NCI-H2029 (cell line): ENCODE data around the gene MAST2.
"Not testable (repeated sequence)": the region's sequence is repeated elsewhere in the genome, so short reads cannot be mapped to it uniquely, and the experiment has no call there.

Experiments
- DNase-seq: peaks from one replicate; lab custom pipeline; 2025; lab: John Stamatoyannopoulos, UW

The MAST2 gene

GRCh38 chr1:45894331-45894730 lies 90.9 kb downstream of the MAST2 start:
- DNase-seq: no peak

GRCh38 chr1:45894921-45895320 lies 91.5 kb downstream of the MAST2 start:
- no peak for DNase-seq

GRCh38 chr1:45895406-45895805 lies 92.0 kb downstream of the MAST2 start:
- no peak for DNase-seq

- DNase-seq: no peak
Measured at GRCh38 chr1:45906883-45907282, 103.5 kb downstream of the MAST2 start.

- DNase-seq: no peak
Measured at GRCh38 chr1:45908611-45909140, 105.3 kb downstream of the MAST2 start.

GRCh38 chr1:45911634-45912033 lies 108.2 kb downstream of the MAST2 start:
- DNase-seq: no peak

- DNase-seq: no peak
Measured at GRCh38 chr1:45913183-45913683, 109.8 kb downstream of the MAST2 start.

GRCh38 chr1:45913731-45914501 lies 110.5 kb downstream of the MAST2 start:
- no peak for DNase-seq

- no peak for DNase-seq
Measured at GRCh38 chr1:45914836-45915235, 111.4 kb downstream of the MAST2 start.

GRCh38 chr1:45922374-45922773 lies 119.0 kb downstream of the MAST2 start:
- no peak for DNase-seq

- DNase-seq: no peak
Measured at GRCh38 chr1:45922813-45923212, 119.4 kb downstream of the MAST2 start.

- DNase-seq: no peak
Measured at GRCh38 chr1:45923343-45923742, 119.9 kb downstream of the MAST2 start.

GRCh38 chr1:45924736-45925135 lies 121.3 kb downstream of the MAST2 start:
- DNase-seq: no peak

GRCh38 chr1:45925728-45926287 lies 122.4 kb downstream of the MAST2 start:
- no peak for DNase-seq

GRCh38 chr1:45926330-45926729 lies 122.9 kb downstream of the MAST2 start:
- no peak for DNase-seq

GRCh38 chr1:45927231-45927915 lies 124.0 kb downstream of the MAST2 start:
- not testable (repeated sequence) for DNase-seq

- no peak for DNase-seq
Measured at GRCh38 chr1:45928486-45929205, 125.2 kb downstream of the MAST2 start.

- DNase-seq: peak; percentile 19
Measured at GRCh38 chr1:45929257-45929687, 125.9 kb downstream of the MAST2 start.

- no peak for DNase-seq
Measured at GRCh38 chr1:45930258-45931150, 127.1 kb downstream of the MAST2 start.

GRCh38 chr1:45932205-45932604 lies 128.8 kb downstream of the MAST2 start:
- not testable (repeated sequence) for DNase-seq

GRCh38 chr1:45934947-45935346 lies 131.5 kb downstream of the MAST2 start:
- no peak for DNase-seq
